GM18511 (cell line): ENCODE measurements around the gene SH3BP5.

Experiments used
- ATAC-seq: cut with Tn5 transposase; IDR thresholded peaks from one replicate; pipeline ENCODE4 v1.9.1; 2021; ENCODE audit warnings: mild to moderate bottlenecking, moderate library complexity; ENCODE audit not compliant: unreplicated experiment

Gene SH3BP5

DNA sequence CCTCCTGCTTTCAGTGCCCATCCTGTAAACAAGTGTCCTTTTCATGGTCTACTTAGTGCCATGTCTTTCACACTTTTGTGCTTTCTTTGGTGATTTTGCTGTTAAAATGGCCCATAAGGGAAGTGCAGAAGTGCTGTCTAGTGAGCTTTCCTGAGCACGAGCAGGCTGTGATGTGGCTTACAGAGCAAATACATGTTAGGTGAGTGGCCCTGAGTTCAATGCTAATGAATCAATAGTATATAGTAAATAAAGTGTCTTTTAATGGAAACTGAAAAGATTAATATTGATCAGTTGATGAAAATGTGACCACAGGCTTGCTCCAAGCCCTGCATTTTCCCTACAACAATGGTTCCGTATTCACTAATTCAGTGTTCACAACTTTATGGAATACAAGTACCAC is 5.7 kb downstream of the SH3BP5 start:
- ATAC-seq: no peak

DNA sequence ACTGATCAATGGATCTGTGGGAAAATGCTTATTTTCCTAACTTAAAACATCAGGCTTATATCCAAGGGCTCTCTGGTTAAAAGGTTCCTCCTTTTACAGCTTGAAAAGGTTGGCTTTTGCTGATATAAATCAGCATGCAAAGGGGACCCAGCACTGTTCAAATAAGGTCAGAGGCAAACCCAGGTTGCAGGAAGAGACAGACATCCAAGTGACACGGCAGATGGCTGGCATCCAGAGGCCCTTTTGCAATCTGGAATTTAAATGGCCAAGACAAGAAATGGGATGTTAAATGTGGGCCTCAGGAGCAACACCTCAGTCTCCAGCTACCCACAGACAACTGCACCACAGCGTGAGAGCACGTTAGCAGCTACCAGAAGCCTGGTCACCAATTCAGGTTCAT is 6.3 kb downstream of the SH3BP5 start:
- ATAC-seq: no peak

DNA sequence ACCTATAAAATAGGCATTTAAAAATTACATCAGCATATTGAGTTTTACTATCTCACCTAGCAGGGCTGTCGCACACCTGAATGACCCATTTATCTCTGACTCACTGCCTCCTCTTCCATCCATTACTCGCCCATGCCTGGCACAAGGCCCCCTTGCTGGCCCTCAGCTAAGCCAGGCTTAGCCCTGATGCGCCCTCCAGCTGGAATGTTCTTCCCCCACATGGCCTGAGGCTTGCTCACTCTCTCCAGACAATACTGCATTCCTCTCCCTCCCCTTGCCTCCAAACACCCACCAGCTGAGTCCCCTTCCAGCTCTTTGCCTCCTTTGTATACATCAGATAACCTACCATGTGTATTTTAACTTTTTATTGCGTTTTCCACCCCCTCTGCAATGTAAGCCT is 7.2 kb downstream of the SH3BP5 start:
- no peak for ATAC-seq

- ATAC-seq: no peak
Observed at GRCh38 chr3:15324379-15324808, 8.0 kb downstream of the SH3BP5 start.

DNA sequence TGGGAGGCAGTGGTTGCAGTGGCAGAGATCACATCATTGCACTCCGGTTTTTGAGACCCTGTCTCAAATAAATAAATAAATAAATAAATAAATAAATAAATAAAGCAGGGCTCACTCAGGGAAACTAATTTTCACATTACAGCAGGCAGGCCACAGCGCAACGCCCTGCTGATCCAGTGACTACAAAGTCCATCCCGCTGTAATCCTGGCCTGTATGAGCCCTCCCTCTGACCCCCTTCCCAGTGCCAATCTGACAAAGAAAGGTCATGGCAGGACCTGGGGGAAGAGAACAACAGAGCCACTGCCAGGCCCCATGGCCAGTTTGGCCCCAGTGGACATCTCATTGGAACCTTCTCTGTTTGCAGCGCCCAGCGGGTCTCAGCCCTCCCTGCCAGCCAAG is 9.3 kb downstream of the SH3BP5 start:
- no peak for ATAC-seq

DNA sequence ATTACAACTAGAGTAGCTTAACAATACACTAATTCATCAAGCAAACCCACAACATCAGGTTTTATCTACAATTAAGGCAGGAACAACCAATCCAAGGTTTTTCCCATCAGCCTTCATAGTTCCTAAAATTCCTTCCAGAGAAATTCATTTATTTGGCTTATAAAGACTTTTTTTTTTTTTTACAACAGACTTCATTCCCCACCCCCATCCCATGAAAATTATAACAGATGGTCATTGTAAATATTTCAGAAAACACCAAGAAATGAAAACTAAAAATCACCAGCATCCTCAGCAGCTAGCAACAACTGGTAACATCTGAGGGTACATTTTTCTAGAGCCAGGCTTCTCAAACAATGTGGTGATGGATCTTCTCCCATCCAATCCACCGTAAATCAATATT is 11.0 kb downstream of the SH3BP5 start:
- no peak for ATAC-seq

GRCh38 chr3:15319575-15319974 is 12.8 kb downstream of the SH3BP5 start:
- no peak for ATAC-seq

- ATAC-seq: no peak
Observed at GRCh38 chr3:15319136-15319535, 13.2 kb downstream of the SH3BP5 start.

DNA sequence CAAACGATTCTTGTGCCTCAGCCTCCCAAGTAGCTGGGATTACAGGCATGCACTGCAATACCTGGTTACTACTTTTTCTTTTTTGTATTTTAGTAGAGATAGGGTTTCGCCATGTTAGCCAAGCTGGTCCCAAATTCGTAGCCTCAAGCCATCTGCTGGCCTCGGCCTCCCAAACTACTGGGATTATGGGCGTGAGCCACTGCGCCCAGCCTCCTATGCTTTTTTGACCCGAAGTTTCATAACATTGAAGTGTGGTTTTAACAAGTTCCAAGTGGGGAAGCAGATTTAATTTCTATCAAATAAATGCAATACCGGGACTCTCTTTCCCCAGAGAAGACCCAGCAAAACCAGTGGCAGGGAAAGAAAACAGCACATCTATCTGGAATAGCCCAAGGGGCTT is 13.7 kb downstream of the SH3BP5 start:
- no peak for ATAC-seq

DNA sequence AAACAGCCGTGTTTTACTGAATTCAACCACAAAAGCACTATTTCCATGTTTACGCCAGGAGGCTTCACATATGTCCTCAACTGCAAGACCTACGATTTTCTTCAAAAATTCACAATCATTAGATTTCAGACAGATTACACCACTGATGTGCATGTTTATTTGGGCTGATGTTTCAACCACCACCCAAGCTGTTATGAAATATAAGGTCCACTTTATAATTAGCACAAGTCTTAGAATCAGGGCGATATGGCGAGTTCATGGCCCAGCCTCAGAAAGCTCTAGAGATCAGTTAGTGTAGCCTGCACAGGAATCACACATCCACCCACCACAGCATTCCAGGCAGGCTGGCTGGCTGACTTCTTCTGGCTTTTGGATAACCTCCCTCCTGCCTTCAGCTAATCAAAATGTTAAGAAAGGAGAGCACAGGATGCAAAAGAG is 15.4 kb downstream of the SH3BP5 start:
- no peak for ATAC-seq

- ATAC-seq: no peak
Observed at GRCh38 chr3:15315003-15315402, 17.4 kb downstream of the SH3BP5 start.

DNA sequence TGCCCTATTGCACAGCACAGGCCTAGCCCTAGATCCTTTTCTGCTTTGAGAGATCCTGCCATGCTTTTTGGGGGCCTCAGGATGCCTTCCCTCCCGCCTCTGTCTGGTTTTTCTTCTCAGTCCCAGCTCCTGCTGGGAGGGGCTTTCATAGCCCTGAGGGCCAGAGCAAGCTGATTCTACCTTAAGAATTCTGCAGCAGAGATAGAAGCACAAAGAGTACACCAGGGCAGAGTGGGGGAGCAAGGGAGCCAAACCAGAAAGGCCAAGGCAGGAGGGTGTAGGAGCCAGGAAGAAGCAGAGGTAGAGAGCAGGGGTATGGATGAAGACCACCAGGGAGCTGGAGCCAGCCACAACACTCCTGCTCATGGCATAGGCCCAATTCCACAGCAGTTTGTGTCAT is 18.1 kb downstream of the SH3BP5 start:
- no peak for ATAC-seq

- ATAC-seq: no peak
Observed at GRCh38 chr3:15313461-15313860, 18.9 kb downstream of the SH3BP5 start.

DNA sequence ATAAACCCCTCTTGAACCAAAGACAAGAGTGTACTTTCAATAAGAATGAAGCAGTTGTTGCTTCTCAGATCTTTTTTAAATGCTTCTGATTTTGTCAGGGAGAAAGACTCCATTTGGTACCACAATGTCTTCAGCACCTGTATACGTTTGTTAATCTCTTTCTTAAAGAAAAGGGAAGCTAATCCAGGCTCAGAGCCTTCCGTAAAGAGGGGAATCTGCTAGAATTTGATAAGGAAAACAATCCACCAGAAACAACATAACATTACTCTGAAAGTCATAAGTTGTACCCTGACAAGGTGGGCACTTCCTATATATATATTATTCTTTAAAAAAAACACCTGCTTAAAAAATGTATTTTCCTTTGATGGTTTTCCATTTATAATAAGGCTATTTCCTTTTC is 19.8 kb downstream of the SH3BP5 start:
- ATAC-seq: no peak

DNA sequence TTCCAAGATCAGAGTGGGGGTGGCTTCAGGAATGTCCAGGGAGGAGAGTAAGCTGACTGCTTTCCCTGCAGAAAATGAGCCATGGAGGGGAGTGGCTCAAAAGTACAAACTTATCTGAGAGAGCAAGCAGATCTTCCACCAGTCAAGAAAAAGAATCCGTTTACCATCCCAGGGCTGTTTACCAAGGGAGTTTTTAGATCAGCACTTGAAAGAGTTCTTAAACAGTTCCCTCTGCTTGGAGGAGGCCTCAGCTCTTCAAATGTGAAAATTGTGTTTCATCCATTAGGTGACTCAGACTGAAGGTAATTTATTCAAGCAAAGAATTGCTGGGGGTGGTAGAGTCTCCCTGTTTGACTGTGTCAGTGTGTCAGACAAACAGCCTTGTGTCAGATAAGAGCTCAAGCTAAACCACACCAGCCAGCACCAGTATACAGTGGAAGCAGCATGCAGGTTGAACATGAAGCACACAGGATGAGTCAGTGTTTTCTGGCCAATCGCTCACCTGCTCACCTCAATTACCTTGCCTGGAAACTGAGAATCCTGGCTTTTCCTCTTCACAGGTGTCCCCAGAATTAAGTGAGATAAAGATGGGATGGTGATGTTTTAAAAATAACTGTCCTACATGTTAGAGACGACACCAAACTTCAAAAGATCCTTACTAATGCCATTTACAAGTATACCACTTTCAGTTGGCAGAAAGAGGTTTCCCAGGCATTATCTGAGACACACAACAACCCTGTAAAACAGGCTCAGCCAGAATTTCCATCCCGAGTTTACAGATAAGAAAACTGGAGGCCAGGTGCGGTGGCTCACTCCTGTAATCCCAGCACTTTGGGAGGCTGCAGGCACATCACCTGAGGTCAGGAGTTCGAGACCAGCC is 21.7 kb downstream of the SH3BP5 start:
- peak; percentile 89 for ATAC-seq

- no peak for ATAC-seq
Observed at GRCh38 chr3:15309662-15310335, 22.6 kb downstream of the SH3BP5 start.

GRCh38 chr3:15307580-15307979 is 24.8 kb downstream of the SH3BP5 start:
- no peak for ATAC-seq

GRCh38 chr3:15306979-15307359 is 25.4 kb downstream of the SH3BP5 start:
- no peak for ATAC-seq

GRCh38 chr3:15305359-15305844 is 27.0 kb downstream of the SH3BP5 start:
- no peak for ATAC-seq

GRCh38 chr3:15303728-15304127 is 28.7 kb downstream of the SH3BP5 start:
- ATAC-seq: no peak

DNA sequence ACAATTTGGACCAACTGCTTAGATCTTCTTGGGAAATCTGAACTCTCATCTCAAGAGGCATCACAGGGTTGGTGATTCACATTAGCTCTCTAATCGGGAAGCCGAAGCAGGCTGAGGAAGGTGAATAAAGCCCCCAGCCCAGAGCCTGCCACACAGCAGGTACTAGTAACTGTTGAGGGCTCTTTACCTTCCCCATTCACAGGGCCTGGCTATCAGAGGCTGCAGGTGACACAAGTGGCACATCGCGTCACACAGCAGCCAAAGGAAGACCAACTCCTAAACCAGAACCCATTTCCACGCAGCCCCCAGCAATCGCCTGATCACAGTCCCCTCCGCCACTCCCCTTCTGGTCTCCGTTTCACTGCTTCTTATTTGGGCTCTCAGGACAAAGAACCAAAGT is 29.2 kb downstream of the SH3BP5 start:
- no peak for ATAC-seq

DNA sequence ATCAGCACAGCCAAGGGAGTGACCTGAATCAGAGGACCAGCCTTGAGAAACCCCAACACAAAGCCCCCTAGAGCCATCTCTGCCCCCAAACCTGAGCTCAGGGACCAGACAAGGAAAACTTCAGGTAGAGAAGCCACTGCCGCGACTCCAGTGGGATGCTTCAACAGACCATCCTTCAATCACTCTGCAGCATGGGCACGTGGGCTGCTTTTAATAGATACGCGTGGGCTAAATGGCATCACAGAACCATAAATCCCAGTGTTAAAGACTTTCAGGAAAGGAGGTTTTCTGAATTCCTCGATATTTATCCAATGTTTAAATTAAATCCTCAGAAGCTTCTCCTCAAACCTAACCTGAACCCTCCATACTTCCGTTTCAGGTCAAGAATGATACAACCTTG is 30.6 kb downstream of the SH3BP5 start:
- ATAC-seq: no peak
